WTC11 (cell line): ENCODE measurements around the gene CPPED1. TPM values are rescaled to one million over a fixed set of nuclear protein-coding genes. Genes with fewer than 3 reads are reported as not detected.
A peak's percentile ranks its signal among the peaks of the same experiment; 100 is the strongest.

Experiments used
- ATAC-seq: fragments of 200-7000 bp; cut with Tn5 transposase; 2 replicates; pipeline ENCODE4 v1.10.0; 2021; ENCODE audit warnings: mild to moderate bottlenecking, moderate library complexity
- CTCF ChIA-PET: fragments of 300-600 bp; sonication (Branson Sonifier 250); formaldehyde crosslinking; loops from one replicate; lab custom pipeline; 2021; ENCODE audit warnings: antibody characterized with exemption; lab: Charles Lee
- POLR2A ChIA-PET: fragments of 350-600 bp; sonication (Branson Sonifier 250); formaldehyde crosslinking; loops from one replicate; lab custom pipeline; 2021; ENCODE audit warnings: antibody characterized with exemption; lab: Charles Lee
- DNase-seq: peaks from one replicate; pipeline ENCODE4 v3.0.0; 2021; ENCODE audit warnings: low spot score
- H3K27ac Mint-ChIP-seq: 2 replicates; pipeline ENCODE4 v1.8.0; 2021; ENCODE audit warnings: mixed read lengths
- H3K27me3 Mint-ChIP-seq: 2 replicates; pipeline ENCODE4 v1.8.0; 2021; ENCODE audit warnings: low read depth, mild to moderate bottlenecking, moderate library complexity, mixed read lengths
- H3K36me3 Mint-ChIP-seq: 2 replicates; pipeline ENCODE4 v1.8.0; 2021; ENCODE audit warnings: mixed read lengths
- H3K4me1 Mint-ChIP-seq: 2 replicates; pipeline ENCODE4 v1.8.0; 2022; ENCODE audit warnings: mixed read lengths
- H3K4me3 Mint-ChIP-seq: 2 replicates; pipeline ENCODE4 v1.8.0; 2021; ENCODE audit warnings: mild to moderate bottlenecking, moderate library complexity, mixed read lengths
- H3K9me3 Mint-ChIP-seq: 2 replicates; pipeline ENCODE4 v1.8.0; 2021; ENCODE audit warnings: mixed read lengths
- CDX4 ChIP-seq: fragments of 250-450 bp; sonication (Bioruptor Pico); IDR thresholded peaks from 2 replicates; pipeline ENCODE4 v1.9.0; 2021; ENCODE audit warnings: moderate library complexity, mild to moderate bottlenecking, inconsistent platforms, borderline replicate concordance
- CREM ChIP-seq: sonication (generic); formaldehyde crosslinking; IDR thresholded peaks from 2 replicates; pipeline ENCODE4 v1.8.1; 2022; ENCODE audit warnings: mild to moderate bottlenecking, missing genetic modification reagents, moderate library complexity
- EMX1 ChIP-seq: fragments of 250-450 bp; sonication (Bioruptor Pico); IDR thresholded peaks from 2 replicates; pipeline ENCODE4 v1.8.0; 2021; ENCODE audit warnings: mild to moderate bottlenecking
- ETV6 ChIP-seq: sonication (generic); formaldehyde crosslinking; IDR thresholded peaks from 2 replicates; pipeline ENCODE4 v1.8.1; 2022; ENCODE audit warnings: mild to moderate bottlenecking, missing genetic modification reagents
- FOXJ3 ChIP-seq: sonication (generic); formaldehyde crosslinking; IDR thresholded peaks from 2 replicates; pipeline ENCODE4 v1.9.0; 2021; ENCODE audit warnings: missing genetic modification reagents, mild to moderate bottlenecking, borderline replicate concordance
- MYBL2 ChIP-seq: sonication (generic); formaldehyde crosslinking; IDR thresholded peaks from 2 replicates; pipeline ENCODE4 v1.8.1; 2023; ENCODE audit warnings: mild to moderate bottlenecking, moderate library complexity, missing genetic modification reagents
- NFATC4 ChIP-seq: fragments of 250-450 bp; sonication (Bioruptor Pico); IDR thresholded peaks from 2 replicates; pipeline ENCODE4 v1.9.0; 2021; ENCODE audit warnings: mild to moderate bottlenecking
- OVOL2 ChIP-seq: fragments of 250-450 bp; sonication (Bioruptor Pico); IDR thresholded peaks from 2 replicates; pipeline ENCODE4 v1.9.0; 2021; ENCODE audit warnings: mild to moderate bottlenecking, borderline replicate concordance
- PREB ChIP-seq: sonication (generic); formaldehyde crosslinking; IDR thresholded peaks from 2 replicates; pipeline ENCODE4 v1.8.1; 2022; ENCODE audit warnings: mild to moderate bottlenecking, missing genetic modification reagents, moderate library complexity, borderline replicate concordance
- TCF7 ChIP-seq: sonication (generic); formaldehyde crosslinking; IDR thresholded peaks from 2 replicates; pipeline ENCODE4 v1.8.0; 2022; ENCODE audit warnings: mild to moderate bottlenecking, low read depth, missing genetic modification reagents, moderate library complexity
- TEAD1 ChIP-seq: sonication (generic); formaldehyde crosslinking; IDR thresholded peaks from 2 replicates; pipeline ENCODE4 v1.8.0; 2022; ENCODE audit warnings: mild to moderate bottlenecking, missing genetic modification reagents
- TP53 ChIP-seq: sonication (generic); formaldehyde crosslinking; IDR thresholded peaks from 2 replicates; pipeline ENCODE4 v1.8.1; 2023; ENCODE audit warnings: mild to moderate bottlenecking, missing genetic modification reagents
- USF1 ChIP-seq: sonication (generic); formaldehyde crosslinking; IDR thresholded peaks from 2 replicates; pipeline ENCODE4 v1.8.0; 2022; ENCODE audit warnings: mild to moderate bottlenecking, missing genetic modification reagents
- ZBTB43 ChIP-seq: sonication (generic); formaldehyde crosslinking; IDR thresholded peaks from 2 replicates; pipeline ENCODE4 v1.8.1; 2023; ENCODE audit warnings: mild to moderate bottlenecking, missing genetic modification reagents
- ZNF263 ChIP-seq: sonication (generic); formaldehyde crosslinking; IDR thresholded peaks from 2 replicates; pipeline ENCODE4 v1.8.1; 2022; ENCODE audit warnings: low read depth, mild to moderate bottlenecking, moderate library complexity, missing genetic modification reagents
- ZNF671 ChIP-seq: fragments of 250-450 bp; sonication (Bioruptor Pico); IDR thresholded peaks from 2 replicates; pipeline ENCODE4 v1.8.0; 2021; ENCODE audit warnings: mild to moderate bottlenecking
- total RNA-seq: library from RNA; stranded (reverse); gene quantifications from 3 replicates; pipeline ENCODE4 v1.2.3, GENCODE V29; 2021
- TF ChIP-seq, protein P1 (sequence below): fragments of 250-450 bp; sonication (Bioruptor Pico); IDR thresholded peaks from 2 replicates; pipeline ENCODE4 v1.9.0; 2021; ENCODE audit warnings: mild to moderate bottlenecking, borderline replicate concordance
- TF ChIP-seq, protein P2 (sequence below): sonication (generic); formaldehyde crosslinking; IDR thresholded peaks from 2 replicates; pipeline ENCODE4 v1.8.1; 2022; ENCODE audit warnings: low read depth, missing genetic modification reagents, borderline replicate concordance
- TF ChIP-seq, protein P3 (sequence below): sonication (generic); formaldehyde crosslinking; IDR thresholded peaks from 2 replicates; pipeline ENCODE4 v1.8.1; 2023; ENCODE audit warnings: mild to moderate bottlenecking, missing genetic modification reagents, moderate library complexity

The CPPED1 gene
- total RNA-seq, 1 experiment from 2014 or later: 8.8 TPM

DNA sequence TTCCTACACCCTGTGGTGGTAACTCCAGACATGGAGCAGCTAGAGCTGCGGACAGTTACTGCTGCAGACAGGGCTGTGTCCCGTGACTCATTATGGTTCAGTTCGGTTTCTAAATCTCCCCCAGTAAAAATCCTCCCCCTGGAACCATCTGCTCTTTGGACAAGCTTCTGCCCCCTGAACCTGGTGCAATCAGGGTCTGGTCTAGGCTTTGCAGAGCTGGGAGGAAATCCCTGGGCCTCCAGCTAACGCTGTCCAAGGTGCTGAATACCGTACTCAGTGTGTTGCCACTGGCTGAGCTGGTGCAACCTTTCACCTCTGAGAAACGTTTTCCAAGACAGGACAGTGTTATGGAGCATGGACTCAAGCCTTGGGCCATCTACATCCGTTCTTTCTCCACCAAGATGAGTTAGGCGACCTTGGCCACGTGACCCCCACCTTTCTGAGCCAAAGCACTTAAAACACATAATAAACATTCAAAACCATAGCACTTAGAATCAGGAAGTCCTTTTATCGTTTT lies 142.0 kb downstream of the CPPED1 start (continued):
- TF ChIP-seq PREB (CRISPR knock-in tag) (peak; percentile 84; the same call in 1 of the 2 replicates), ZNF263 (CRISPR knock-in tag) (no peak), FOXJ3 (no peak), CREM (CRISPR knock-in tag) (peak; percentile 62; the same call in 1 of the 2 replicates)

- Mint-ChIP-seq H3K27me3 (no peaks in the 10 kb centered on the region; the same call in 1 of the 2 replicates), H3K36me3 (no peaks in the 10 kb centered on the region), H3K4me1 (no peaks in the 10 kb centered on the region), H3K27ac (no peak overlapping the region), H3K9me3 (peaks cover 12% of the 10 kb centered on the region), H3K4me3 (no peak overlapping the region)
- TF ChIP-seq MYBL2 (CRISPR knock-in tag) (no peak), TP53 (CRISPR knock-in tag) (no peak), PREB (CRISPR knock-in tag) (no peak), NFATC4 (no peak), FOXJ3 (no peak), TCF7 (CRISPR knock-in tag) (no peak), EMX1 (CRISPR knock-in tag) (no peak), TEAD1 (CRISPR knock-in tag) (no peak), ETV6 (no peak)
- TF ChIP-seq, protein P1, sequence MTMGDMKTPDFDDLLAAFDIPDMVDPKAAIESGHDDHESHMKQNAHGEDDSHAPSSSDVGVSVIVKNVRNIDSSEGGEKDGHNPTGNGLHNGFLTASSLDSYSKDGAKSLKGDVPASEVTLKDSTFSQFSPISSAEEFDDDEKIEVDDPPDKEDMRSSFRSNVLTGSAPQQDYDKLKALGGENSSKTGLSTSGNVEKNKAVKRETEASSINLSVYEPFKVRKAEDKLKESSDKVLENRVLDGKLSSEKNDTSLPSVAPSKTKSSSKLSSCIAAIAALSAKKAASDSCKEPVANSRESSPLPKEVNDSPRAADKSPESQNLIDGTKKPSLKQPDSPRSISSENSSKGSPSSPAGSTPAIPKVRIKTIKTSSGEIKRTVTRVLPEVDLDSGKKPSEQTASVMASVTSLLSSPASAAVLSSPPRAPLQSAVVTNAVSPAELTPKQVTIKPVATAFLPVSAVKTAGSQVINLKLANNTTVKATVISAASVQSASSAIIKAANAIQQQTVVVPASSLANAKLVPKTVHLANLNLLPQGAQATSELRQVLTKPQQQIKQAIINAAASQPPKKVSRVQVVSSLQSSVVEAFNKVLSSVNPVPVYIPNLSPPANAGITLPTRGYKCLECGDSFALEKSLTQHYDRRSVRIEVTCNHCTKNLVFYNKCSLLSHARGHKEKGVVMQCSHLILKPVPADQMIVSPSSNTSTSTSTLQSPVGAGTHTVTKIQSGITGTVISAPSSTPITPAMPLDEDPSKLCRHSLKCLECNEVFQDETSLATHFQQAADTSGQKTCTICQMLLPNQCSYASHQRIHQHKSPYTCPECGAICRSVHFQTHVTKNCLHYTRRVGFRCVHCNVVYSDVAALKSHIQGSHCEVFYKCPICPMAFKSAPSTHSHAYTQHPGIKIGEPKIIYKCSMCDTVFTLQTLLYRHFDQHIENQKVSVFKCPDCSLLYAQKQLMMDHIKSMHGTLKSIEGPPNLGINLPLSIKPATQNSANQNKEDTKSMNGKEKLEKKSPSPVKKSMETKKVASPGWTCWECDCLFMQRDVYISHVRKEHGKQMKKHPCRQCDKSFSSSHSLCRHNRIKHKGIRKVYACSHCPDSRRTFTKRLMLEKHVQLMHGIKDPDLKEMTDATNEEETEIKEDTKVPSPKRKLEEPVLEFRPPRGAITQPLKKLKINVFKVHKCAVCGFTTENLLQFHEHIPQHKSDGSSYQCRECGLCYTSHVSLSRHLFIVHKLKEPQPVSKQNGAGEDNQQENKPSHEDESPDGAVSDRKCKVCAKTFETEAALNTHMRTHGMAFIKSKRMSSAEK (CRISPR knock-in tag): no peak
- TF ChIP-seq, protein P2, sequence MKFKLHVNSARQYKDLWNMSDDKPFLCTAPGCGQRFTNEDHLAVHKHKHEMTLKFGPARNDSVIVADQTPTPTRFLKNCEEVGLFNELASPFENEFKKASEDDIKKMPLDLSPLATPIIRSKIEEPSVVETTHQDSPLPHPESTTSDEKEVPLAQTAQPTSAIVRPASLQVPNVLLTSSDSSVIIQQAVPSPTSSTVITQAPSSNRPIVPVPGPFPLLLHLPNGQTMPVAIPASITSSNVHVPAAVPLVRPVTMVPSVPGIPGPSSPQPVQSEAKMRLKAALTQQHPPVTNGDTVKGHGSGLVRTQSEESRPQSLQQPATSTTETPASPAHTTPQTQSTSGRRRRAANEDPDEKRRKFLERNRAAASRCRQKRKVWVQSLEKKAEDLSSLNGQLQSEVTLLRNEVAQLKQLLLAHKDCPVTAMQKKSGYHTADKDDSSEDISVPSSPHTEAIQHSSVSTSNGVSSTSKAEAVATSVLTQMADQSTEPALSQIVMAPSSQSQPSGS: no peak
- no peak for DNase-seq
- ChIA-PET POLR2A (no interaction called here), CTCF (no interaction called here)
- no peak for ATAC-seq
These were observed 143.8 kb downstream of the CPPED1 start for GRCh38 chr16:12659871-12660270.

GRCh38 chr16:12658506-12658905 lies 145.2 kb downstream of the CPPED1 start:
- TF ChIP-seq ZNF671 (CRISPR knock-in tag) (no peak), ZNF263 (CRISPR knock-in tag) (no peak), USF1 (no peak), OVOL2 (no peak), TEAD1 (CRISPR knock-in tag) (no peak), CDX4 (CRISPR knock-in tag) (no peak), ZBTB43 (CRISPR knock-in tag) (no peak)
- TF ChIP-seq, protein P3, sequence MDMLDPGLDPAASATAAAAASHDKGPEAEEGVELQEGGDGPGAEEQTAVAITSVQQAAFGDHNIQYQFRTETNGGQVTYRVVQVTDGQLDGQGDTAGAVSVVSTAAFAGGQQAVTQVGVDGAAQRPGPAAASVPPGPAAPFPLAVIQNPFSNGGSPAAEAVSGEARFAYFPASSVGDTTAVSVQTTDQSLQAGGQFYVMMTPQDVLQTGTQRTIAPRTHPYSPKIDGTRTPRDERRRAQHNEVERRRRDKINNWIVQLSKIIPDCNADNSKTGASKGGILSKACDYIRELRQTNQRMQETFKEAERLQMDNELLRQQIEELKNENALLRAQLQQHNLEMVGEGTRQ (CRISPR knock-in tag): no peak
- H3K27me3 Mint-ChIP-seq: no peaks in the 10 kb centered on the region; the same call in 1 of the 2 replicates
- H3K4me1 Mint-ChIP-seq: no peaks in the 10 kb centered on the region
- no peak overlapping the region for H3K27ac Mint-ChIP-seq
- H3K4me3 Mint-ChIP-seq: no peak overlapping the region
- ChIA-PET CTCF (no interaction called here), POLR2A (no interaction called here)
- no peaks in the 10 kb centered on the region for H3K36me3 Mint-ChIP-seq
- H3K9me3 Mint-ChIP-seq: peaks cover 12% of the 10 kb centered on the region
- no peak for DNase-seq
- ATAC-seq: no peak
